SK-N-SH (cell line): Measurements from ENCODE around the gene PRRC2A. TPM values are rescaled to one million over a fixed set of nuclear protein-coding genes. Genes with fewer than 3 reads are reported as not detected.

Source experiments
- CTCF ChIA-PET: fragments of 300-600, 350-600 bp; formaldehyde crosslinking; extraction: SDS; loops from one replicate; lab custom pipeline; 2021; lab: Yijun Ruan, JAX
- POLR2A ChIA-PET: fragments of 350-600 bp; sonication (Branson Sonifier 250); formaldehyde crosslinking; extraction: SDS; loops from one replicate; lab custom pipeline; 2020; ENCODE audit warnings: antibody characterized with exemption, inconsistent platforms; lab: Yijun Ruan, JAX
- DNase-seq: peaks from one replicate; pipeline ENCODE4 v3.0.0; 2012
- H2AFZ ChIP-seq: fragments of 200-600 bp; sonication (generic); 2 replicates; pipeline ENCODE4 v1.8.1; 2016; ENCODE audit warnings: antibody characterized with exemption, mild to moderate bottlenecking, low read depth
- H3F3A ChIP-seq: fragments of 200-600 bp; sonication (generic); replicated peaks from 2 replicates; pipeline ENCODE3; 2016; ENCODE audit warnings: antibody characterized with exemption, mild to moderate bottlenecking; ENCODE audit not compliant: insufficient read depth
- H3K27ac ChIP-seq, 2 experiments: fragments of 200-500 bp in 1 of 2; fragments of 200-600 bp in 1 of 2; sonication (Bioruptor generic) in 1 of 2; sonication (generic), shearing (Covaris generic) in 1 of 2; 2 replicates each; pipeline versions ENCODE4 v1.5.1 to v1.6.1; 2014 to 2016; ENCODE audit warnings: low read depth in 2 of 2, inconsistent platforms in 1 of 2, low read length in 1 of 2, mild to moderate bottlenecking in 1 of 2, mixed read lengths in 1 of 2
- H3K27me3 ChIP-seq: fragments of 200-600 bp; sonication (generic), shearing (Covaris generic); 2 replicates; pipeline ENCODE4 v1.6.1; 2016; ENCODE audit warnings: mixed run types; ENCODE audit not compliant: insufficient read depth
- H3K36me3 ChIP-seq, 2 experiments: fragments of 200-500 bp in 1 of 2; fragments of 200-600 bp in 1 of 2; sonication (Bioruptor generic) in 1 of 2; sonication (generic) in 1 of 2; replicated peaks in 1 of 2; 2 replicates each; pipeline versions ENCODE3 to v1.5.1; 2014 to 2016; ENCODE audit warnings: low read length in 1 of 2, mild to moderate bottlenecking in 1 of 2; ENCODE audit not compliant: insufficient read depth in 2 of 2, control insufficient read depth in 1 of 2
- H3K4me1 ChIP-seq, 2 experiments: fragments of 200-500 bp in 1 of 2; fragments of 200-600 bp in 1 of 2; sonication (Bioruptor generic) in 1 of 2; sonication (generic), shearing (Covaris generic) in 1 of 2; 2 replicates each; pipeline versions ENCODE4 v1.5.1 to v1.6.1; 2014 to 2016; ENCODE audit warnings: low read depth in 1 of 2, low read length in 1 of 2, mixed run types in 1 of 2; ENCODE audit not compliant: insufficient read depth in 2 of 2, control insufficient read depth in 1 of 2
- H3K4me2 ChIP-seq: fragments of 200-600 bp; sonication (generic), shearing (Covaris generic); 2 replicates; pipeline ENCODE4 v1.6.1; 2017; ENCODE audit warnings: mixed run types
- H3K4me3 ChIP-seq, 2 experiments: fragments of 200-500 bp in 1 of 2; fragments of 200-600 bp in 1 of 2; sonication (Bioruptor generic) in 1 of 2; sonication (generic), shearing (Covaris generic) in 1 of 2; 2 replicates each; pipeline versions ENCODE4 v1.5.1 to v1.8.1; 2014 to 2016; ENCODE audit warnings: low read depth in 2 of 2, inconsistent platforms in 1 of 2, low read length in 1 of 2, mild to moderate bottlenecking in 1 of 2, mixed read lengths in 1 of 2, moderate library complexity in 1 of 2
- H3K79me2 ChIP-seq: fragments of 200-600 bp; sonication (generic); 2 replicates; pipeline ENCODE4 v1.8.1; 2017; ENCODE audit warnings: mild to moderate bottlenecking; ENCODE audit not compliant: insufficient read depth
- H3K9ac ChIP-seq: fragments of 200-600 bp; sonication (generic); 2 replicates; pipeline ENCODE4 v1.6.1; 2017; ENCODE audit warnings: mixed run types
- H3K9me2 ChIP-seq: fragments of 200-600 bp; sonication (generic); 2 replicates; pipeline ENCODE4 v1.6.1; 2017; ENCODE audit warnings: mixed run types
- H3K9me3 ChIP-seq: fragments of 200-600 bp; sonication (generic); 2 replicates; pipeline ENCODE4 v1.6.1; 2017; ENCODE audit warnings: mixed run types, mild to moderate bottlenecking, moderate library complexity
- H4K20me1 ChIP-seq: fragments of 200-600 bp; sonication (generic); 2 replicates; pipeline ENCODE4 v1.6.1; 2017; ENCODE audit warnings: mild to moderate bottlenecking, mixed run types; ENCODE audit not compliant: insufficient read depth
- CHD2 ChIP-seq: fragments of 150-350 bp; IDR thresholded peaks from 2 replicates; pipeline ENCODE4 v1.6.1; 2018; ENCODE audit warnings: low read length; ENCODE audit not compliant: partially characterized antibody
- CTCF ChIP-seq: fragments of 200-600 bp; sonication (generic); IDR thresholded peaks from 2 replicates; pipeline ENCODE4 v1.6.1; 2017; ENCODE audit warnings: antibody characterized with exemption, mild to moderate bottlenecking, moderate library complexity
- ELF1 ChIP-seq: IDR thresholded peaks from 2 replicates; pipeline ENCODE4 v1.4.0; 2012
- EZH2phosphoT487 ChIP-seq: fragments of 200-600 bp; sonication (generic); IDR thresholded peaks from 2 replicates; pipeline ENCODE4 v1.6.1; 2017; ENCODE audit warnings: low read depth, mixed run types, mild to moderate bottlenecking, antibody characterized with exemption, moderate library complexity, borderline replicate concordance
- FOSL2 ChIP-seq: IDR thresholded peaks from 2 replicates; pipeline ENCODE4 v1.4.0; 2012; ENCODE audit warnings: low read depth, mild to moderate bottlenecking, moderate library complexity, borderline replicate concordance
- FOXM1 ChIP-seq: IDR thresholded peaks from 2 replicates; pipeline ENCODE4 v1.4.0; 2012; ENCODE audit warnings: low read depth, mild to moderate bottlenecking
- GABPA ChIP-seq: IDR thresholded peaks from 2 replicates; pipeline ENCODE4 v1.4.0; 2012; ENCODE audit warnings: low read depth, mild to moderate bottlenecking
- GATA2 ChIP-seq: sonication (generic); formaldehyde crosslinking; IDR thresholded peaks from 2 replicates; pipeline ENCODE4 v1.5.0; 2020; ENCODE audit warnings: mild to moderate bottlenecking, missing genetic modification reagents
- IRF3 ChIP-seq: fragments of 150-350 bp; IDR thresholded peaks from 2 replicates; pipeline ENCODE4 v1.6.1; 2016; ENCODE audit warnings: mild to moderate bottlenecking, low read depth, low read length
- MEF2A ChIP-seq: IDR thresholded peaks from 2 replicates; pipeline ENCODE4 v1.4.0; 2012; ENCODE audit warnings: low read depth, borderline replicate concordance
- MXI1 ChIP-seq: IDR thresholded peaks from 2 replicates; pipeline ENCODE4 v1.6.1; 2012; ENCODE audit warnings: mild to moderate bottlenecking, low read depth, low read length, improper control_type of control experiment
- NFIC ChIP-seq: IDR thresholded peaks from 2 replicates; pipeline ENCODE4 v1.4.0; 2012; ENCODE audit warnings: borderline replicate concordance
- RAD21 ChIP-seq: IDR thresholded peaks from 2 replicates; pipeline ENCODE4 v1.6.1; 2012; ENCODE audit warnings: mild to moderate bottlenecking, low read length
- RCOR1 ChIP-seq: fragments of 150-350 bp; IDR thresholded peaks from 2 replicates; pipeline ENCODE4 v1.6.1; 2017; ENCODE audit warnings: antibody characterized with exemption, low read length
- RXRA ChIP-seq: IDR thresholded peaks from 2 replicates; pipeline ENCODE4 v1.4.0; 2012; ENCODE audit warnings: low read depth, mild to moderate bottlenecking, borderline replicate concordance
- SIN3A ChIP-seq: IDR thresholded peaks from 2 replicates; pipeline ENCODE4 v1.6.1; 2012; ENCODE audit warnings: low read depth, mild to moderate bottlenecking, low read length, moderate library complexity, borderline replicate concordance
- SMC3 ChIP-seq: IDR thresholded peaks from 2 replicates; pipeline ENCODE4 v1.6.1; 2012; ENCODE audit warnings: low read depth, low read length, improper control_type of control experiment
- TCF12 ChIP-seq: IDR thresholded peaks from 2 replicates; pipeline ENCODE4 v1.4.0; 2012
- ZBTB33 ChIP-seq: IDR thresholded peaks from 2 replicates; pipeline ENCODE4 v1.4.0; 2012; ENCODE audit warnings: low read depth, borderline replicate concordance
- WGBS: methylation state at CpG from one replicate; pipeline ENCODE4 v1.1.6; 2017; ENCODE audit warnings: low lambda C conversion rate; 5-methylcytosine and 5-hydroxymethylcytosine counted together
- polyA plus RNA-seq, 3 experiments: library from polyadenylated mRNA; depleted of rRNA; stranded (reverse); fragments of >200 nt; gene quantifications; 2 replicates each; pipeline ENCODE4 v1.2.3, GENCODE V29; 2012

PRRC2A gene
- polyA plus RNA-seq, 1 of the 3 experiments (the other 2 are of a cell fraction): 76.1 TPM

GRCh38 chr6:31642798-31643570 is 22.5 kb downstream of the PRRC2A start (continued):
- TF ChIP-seq NFIC: no peak
- TF ChIP-seq EZH2phosphoT487: no peak
- no peak for TF ChIP-seq RXRA
- TF ChIP-seq ZBTB33: no peak
- TF ChIP-seq FOSL2: no peak
- TF ChIP-seq, all 33 proteins: peak for 0

- Histone ChIP-seq H3K4me2 (no peak overlapping the region), H2AFZ (no peak overlapping the region), H3K4me3 (no peak overlapping the region), H3K4me1 (no peaks in the 10 kb centered on the region), H3K9me3 (no peaks in the 10 kb centered on the region), H3K79me2 (peaks cover 11% of the 10 kb centered on the region; the same call in 1 of the 2 replicates), H3K27me3 (no peaks in the 10 kb centered on the region), H3K27ac (no peak overlapping the region), H3K9ac (no peak overlapping the region), H4K20me1 (no peaks in the 10 kb centered on the region), H3K9me2 (no peaks in the 10 kb centered on the region), H3F3A (peaks cover 23% of the 10 kb centered on the region), H3K36me3 (peaks cover 55 to 86% of the 10 kb centered on the region in 2 experiments)
- TF ChIP-seq GABPA (no peak), GATA2 (no peak), IRF3 (no peak), CHD2 (no peak), FOXM1 (no peak), CTCF (no peak), ELF1 (no peak), RAD21 (no peak), SMC3 (no peak), TCF12 (no peak), MXI1 (no peak), SIN3A (no peak), ZBTB33 (no peak), MEF2A (no peak), RCOR1 (no peak)
- ChIA-PET CTCF (interaction anchor here (1.1 to 1.4 kb wide), 5 partner anchors 11 to 21 kb away, joined by 3 to 5 read pairs (median 4); partner anchors contain the start of gene GPANK1), POLR2A (interaction anchor here (1.1 to 2.2 kb wide), 2 partner anchors 8 to 10 kb away, joined by 3 to 11 read pairs; no protein-coding TSS in a partner anchor)
- no peak for DNase-seq
- WGBS: 95% methylated on average over 16 of the region's 17 CpGs
These were observed 23.4 kb downstream of the PRRC2A start for GRCh38 chr6:31643818-31644454.
